ENCODE results near the gene DNAH10.

DNA sequence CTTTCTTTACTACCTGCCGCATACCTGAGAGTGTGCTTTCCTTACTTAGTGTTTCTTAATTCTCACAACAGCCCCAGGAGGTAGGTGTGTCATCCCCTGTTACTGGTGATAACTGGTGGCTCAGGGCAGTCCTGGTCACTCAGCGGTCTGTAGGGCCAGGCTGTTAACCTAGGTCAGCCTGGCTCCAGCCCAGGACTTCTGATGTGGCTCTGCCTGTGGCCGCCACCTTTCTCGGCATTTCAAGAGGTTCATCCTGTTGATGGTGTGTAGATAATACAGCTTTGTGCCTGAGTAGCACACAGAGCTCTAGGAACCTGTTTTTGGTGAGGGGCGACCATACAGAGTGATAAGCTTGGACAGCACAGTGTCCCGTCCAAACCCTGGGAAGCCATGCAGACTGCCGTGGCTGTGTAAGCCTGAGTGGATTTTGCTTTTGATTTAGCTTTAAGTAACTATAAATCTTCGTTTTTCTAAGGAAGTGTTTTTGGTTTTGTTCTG is 11.9 kb upstream of the DNAH10 start:
- TF ChIP-seq CREB1 (IDR thresholded peaks at IDR 0.05; ENCODE audit: low read depth) (no peak), EP300 (IDR thresholded peaks at IDR 0.05; ENCODE audit: borderline replicate concordance in 1 of 2, control insufficient read depth in 1 of 2, low read depth in 2 of 2, low read length in 2 of 2) (no peak), HCFC1 (IDR thresholded peaks at IDR 0.05; ENCODE audit: low read length) (no peak), POLR2A (IDR thresholded peaks at IDR 0.05; ENCODE audit: low read depth, low read length) (no peak), RAD21 (IDR thresholded peaks at IDR 0.05; ENCODE audit: insufficient read depth, low read depth, low read length) (no peak), ZNF24 (IDR thresholded peaks at IDR 0.05) (no peak), BCLAF1 (IDR thresholded peaks at IDR 0.05) (no peak), EZH2 (IDR thresholded peaks at IDR 0.05; ENCODE audit: borderline replicate concordance, control insufficient read depth, low read depth, low read length) (no peak)
- TF ChIP-seq, protein P1, sequence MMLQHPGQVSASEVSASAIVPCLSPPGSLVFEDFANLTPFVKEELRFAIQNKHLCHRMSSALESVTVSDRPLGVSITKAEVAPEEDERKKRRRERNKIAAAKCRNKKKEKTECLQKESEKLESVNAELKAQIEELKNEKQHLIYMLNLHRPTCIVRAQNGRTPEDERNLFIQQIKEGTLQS (IDR thresholded peaks at IDR 0.05; ENCODE audit: borderline replicate concordance, extremely low read depth, low read depth, low read length): no peak
- TF ChIP-seq, protein P2, sequence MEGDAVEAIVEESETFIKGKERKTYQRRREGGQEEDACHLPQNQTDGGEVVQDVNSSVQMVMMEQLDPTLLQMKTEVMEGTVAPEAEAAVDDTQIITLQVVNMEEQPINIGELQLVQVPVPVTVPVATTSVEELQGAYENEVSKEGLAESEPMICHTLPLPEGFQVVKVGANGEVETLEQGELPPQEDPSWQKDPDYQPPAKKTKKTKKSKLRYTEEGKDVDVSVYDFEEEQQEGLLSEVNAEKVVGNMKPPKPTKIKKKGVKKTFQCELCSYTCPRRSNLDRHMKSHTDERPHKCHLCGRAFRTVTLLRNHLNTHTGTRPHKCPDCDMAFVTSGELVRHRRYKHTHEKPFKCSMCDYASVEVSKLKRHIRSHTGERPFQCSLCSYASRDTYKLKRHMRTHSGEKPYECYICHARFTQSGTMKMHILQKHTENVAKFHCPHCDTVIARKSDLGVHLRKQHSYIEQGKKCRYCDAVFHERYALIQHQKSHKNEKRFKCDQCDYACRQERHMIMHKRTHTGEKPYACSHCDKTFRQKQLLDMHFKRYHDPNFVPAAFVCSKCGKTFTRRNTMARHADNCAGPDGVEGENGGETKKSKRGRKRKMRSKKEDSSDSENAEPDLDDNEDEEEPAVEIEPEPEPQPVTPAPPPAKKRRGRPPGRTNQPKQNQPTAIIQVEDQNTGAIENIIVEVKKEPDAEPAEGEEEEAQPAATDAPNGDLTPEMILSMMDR (IDR thresholded peaks at IDR 0.05 in 2 of 3, conservative IDR thresholded peaks at IDR 0.05 in 1 of 3; ENCODE audit: control insufficient read depth in 2 of 3, extremely low read depth in 1 of 3, insufficient read depth in 1 of 3, low read depth in 3 of 3, low read length in 3 of 3): no peak
